Astrocyte of the cerebellum (primary cell): ENCODE measurements around the gene SMURF1.
A peak's percentile ranks its signal among the peaks of the same experiment; 100 is the strongest.

Experiments used
- DNase-seq: peaks from one replicate; pipeline ENCODE4 v3.0.0-alpha.2; 2011; ENCODE audit warnings: low read depth
- H3K4me3 ChIP-seq: 2 replicates; pipeline ENCODE4 v1.5.1; 2011; ENCODE audit warnings: mild to moderate bottlenecking, low read depth, low read length, moderate library complexity
- CTCF ChIP-seq: IDR thresholded peaks from 2 replicates; pipeline ENCODE4 v1.5.1; 2012; ENCODE audit warnings: low read length, low read depth, moderate library complexity, mild to moderate bottlenecking; ENCODE audit errors: missing control alignments
- in situ Hi-C: cut with HindIII; loops from 2 replicates; pipeline ENCODE4 v1.10.0; 2017; ENCODE audit warnings: low sequenced_read_pairs

Gene SMURF1

GRCh38 chr7:98997846-98998245 is 146.1 kb downstream of the SMURF1 start:
- no peak overlapping the region for H3K4me3 ChIP-seq
- TF ChIP-seq CTCF: no peak
- no peak for DNase-seq
- in situ Hi-C loops: loop anchor here (5.0 kb wide), 1 partner anchor 76 kb away; no protein-coding TSS in a partner anchor

GRCh38 chr7:98996150-98996552 is 147.8 kb downstream of the SMURF1 start:
- no peak for DNase-seq
- in situ Hi-C loops: loop anchor here (5.0 kb wide), 1 partner anchor 74 kb away; no protein-coding TSS in a partner anchor
- no peak for TF ChIP-seq CTCF
- no peak overlapping the region for H3K4me3 ChIP-seq

GRCh38 chr7:98995523-98996149 is 148.3 kb downstream of the SMURF1 start:
- TF ChIP-seq CTCF: no peak
- no peak for DNase-seq
- no peak overlapping the region for H3K4me3 ChIP-seq
- in situ Hi-C loops: loop anchor here (5.0 kb wide), 1 partner anchor 73 kb away; no protein-coding TSS in a partner anchor

GRCh38 chr7:98995111-98995510 is 148.8 kb downstream of the SMURF1 start:
- H3K4me3 ChIP-seq: no peak overlapping the region
- TF ChIP-seq CTCF: no peak
- DNase-seq: no peak
- in situ Hi-C loops: loop anchor here (5.0 kb wide), 1 partner anchor 73 kb away; no protein-coding TSS in a partner anchor

GRCh38 chr7:98994046-98994944 is 149.6 kb downstream of the SMURF1 start:
- in situ Hi-C loops: no loop called here
- no peak overlapping the region for H3K4me3 ChIP-seq
- TF ChIP-seq CTCF: no peak
- DNase-seq: no peak

GRCh38 chr7:98993024-98993897 is 150.6 kb downstream of the SMURF1 start:
- no peak overlapping the region for H3K4me3 ChIP-seq
- DNase-seq: no peak
- in situ Hi-C loops: no loop called here
- peak; percentile 6 for TF ChIP-seq CTCF
